ENCODE data around the gene TMEM163. TPM values are rescaled to one million over a fixed set of nuclear protein-coding genes. Genes with fewer than 3 reads are reported as not detected.
"Not testable (repeated sequence)": the region's sequence is repeated elsewhere in the genome, so short reads cannot be mapped to it uniquely, and the experiment has no call there.

Gene TMEM163
- total RNA-seq, 1 experiment from 2014 or later: 2.5 TPM

- no peaks in the 10 kb centered on the region for H3K4me1 Mint-ChIP-seq (ENCODE audit: low read depth, unreplicated experiment)
- intact Hi-C loops (cut with micrococcal nuclease; ENCODE audit: unreplicated experiment): no loop called here
- H3K9me3 Mint-ChIP-seq (ENCODE audit: low read depth, unreplicated experiment): peaks cover 17% of the 10 kb centered on the region
- H3K36me3 Mint-ChIP-seq (ENCODE audit: insufficient read depth, unreplicated experiment): no peaks in the 10 kb centered on the region
- no peak overlapping the region for H3K27ac Mint-ChIP-seq (ENCODE audit: unreplicated experiment)
- no peak for TF ChIP-seq CTCF (IDR thresholded peaks at IDR 0.05; ENCODE audit: unreplicated experiment)
- CTCF ChIA-PET: no interaction called here
- BruUV-seq (replicated peaks): no TSS peak
- no peaks in the 10 kb centered on the region for H3K27me3 Mint-ChIP-seq (ENCODE audit: unreplicated experiment)
- H3K4me3 Mint-ChIP-seq (ENCODE audit: low read depth, unreplicated experiment): no peak overlapping the region
- DNase-seq: no peak
Measured at GRCh38 chr2:134590679-134591078, 128.1 kb downstream of the TMEM163 start.

GRCh38 chr2:134589171-134590083 is 129.4 kb downstream of the TMEM163 start:
- BruUV-seq (replicated peaks); H3K36me3 Mint-ChIP-seq (ENCODE audit: insufficient read depth, unreplicated experiment); H3K4me3 Mint-ChIP-seq (ENCODE audit: low read depth, unreplicated experiment); DNase-seq; intact Hi-C loops (cut with micrococcal nuclease; ENCODE audit: unreplicated experiment); H3K27ac Mint-ChIP-seq (ENCODE audit: unreplicated experiment); H3K27me3 Mint-ChIP-seq (ENCODE audit: unreplicated experiment); CTCF ChIA-PET; H3K4me1 Mint-ChIP-seq (ENCODE audit: low read depth, unreplicated experiment): not testable (repeated sequence)
- peaks cover 17% of the 10 kb centered on the region for H3K9me3 Mint-ChIP-seq (ENCODE audit: low read depth, unreplicated experiment)

GRCh38 chr2:134588556-134588955 is 130.2 kb downstream of the TMEM163 start:
- DNase-seq: no peak
- no peak overlapping the region for H3K27ac Mint-ChIP-seq (ENCODE audit: unreplicated experiment)

GRCh38 chr2:134586326-134586965 is 132.4 kb downstream of the TMEM163 start:
- no peaks in the 10 kb centered on the region for H3K36me3 Mint-ChIP-seq (ENCODE audit: insufficient read depth, unreplicated experiment)
- peaks cover 11% of the 10 kb centered on the region for H3K9me3 Mint-ChIP-seq (ENCODE audit: low read depth, unreplicated experiment)
- DNase-seq: no peak
- H3K4me3 Mint-ChIP-seq (ENCODE audit: low read depth, unreplicated experiment): no peak overlapping the region
- no peaks in the 10 kb centered on the region for H3K27me3 Mint-ChIP-seq (ENCODE audit: unreplicated experiment)
- intact Hi-C loops (cut with micrococcal nuclease; ENCODE audit: unreplicated experiment): no loop called here
- BruUV-seq (replicated peaks): no TSS peak
- peaks cover 8% of the 10 kb centered on the region for H3K4me1 Mint-ChIP-seq (ENCODE audit: low read depth, unreplicated experiment)
- no peak for TF ChIP-seq CTCF (IDR thresholded peaks at IDR 0.05; ENCODE audit: unreplicated experiment)
- no peak overlapping the region for H3K27ac Mint-ChIP-seq (ENCODE audit: unreplicated experiment)
- CTCF ChIA-PET: no interaction called here

More at GRCh38 chr2:134588556-134588955, 130.2 kb downstream of the TMEM163 start:
- Mint-ChIP-seq H3K27me3 (ENCODE audit: unreplicated experiment) (no peaks in the 10 kb centered on the region), H3K4me1 (ENCODE audit: low read depth, unreplicated experiment) (no peaks in the 10 kb centered on the region), H3K9me3 (ENCODE audit: low read depth, unreplicated experiment) (peaks cover 17% of the 10 kb centered on the region), H3K4me3 (ENCODE audit: low read depth, unreplicated experiment) (no peak overlapping the region), H3K36me3 (ENCODE audit: insufficient read depth, unreplicated experiment) (no peaks in the 10 kb centered on the region)
- BruUV-seq (replicated peaks): no TSS peak
- CTCF ChIA-PET: no interaction called here
- intact Hi-C loops (cut with micrococcal nuclease; ENCODE audit: unreplicated experiment): no loop called here
- no peak for TF ChIP-seq CTCF (IDR thresholded peaks at IDR 0.05; ENCODE audit: unreplicated experiment)

Measured in Calu3 (cell line).